Adrenal gland (tissue), 19 donors: ENCODE measurements around the gene IQCN. TPM values are rescaled to one million over a fixed set of nuclear protein-coding genes. Genes with fewer than 3 reads are reported as not detected.

Source experiments
- DNase-seq, 7 donors: peaks; one replicate each; pipeline ENCODE4 v3.0.0-alpha.2; 2019 to 2020
- H3K27ac ChIP-seq, 5 donors: fragments of 200-600 bp; sonication (generic) in 4 of 5; 1 replicate in 3 of 5; 2 replicates in 2 of 5; pipeline versions ENCODE4 v1.5.1 to v1.8.0; 2016 to 2020; ENCODE audit warnings: mild to moderate bottlenecking in 1 of 5
- H3K27me3 ChIP-seq: fragments of 200-600 bp; 2 replicates; pipeline ENCODE4 v1.8.0; 2021
- H3K36me3 ChIP-seq, 2 donors: fragments of 200-600 bp; replicated peaks in 1 of 2; 1 replicate in 1 of 2; 2 replicates in 1 of 2; pipeline versions ENCODE4 v1.5.1 to v1.8.0; 2018 to 2022
- H3K4me1 ChIP-seq, 2 donors: fragments of 200-600 bp; replicated peaks in 1 of 2; 1 replicate in 1 of 2; 2 replicates in 1 of 2; pipeline versions ENCODE4 v1.5.1 to v1.8.0; 2018 to 2021
- H3K4me3 ChIP-seq, 4 donors: fragments of 200-600 bp; sonication (generic) in 3 of 4; one replicate each; pipeline ENCODE4 v1.5.1; 2016 to 2018
- H3K9me3 ChIP-seq, 3 donors: fragments of 200-600 bp; sonication (generic) in 1 of 3; replicated peaks in 1 of 3; 1 replicate in 2 of 3; 2 replicates in 1 of 3; pipeline versions ENCODE4 v1.5.1 to v1.8.0; 2016 to 2021
- POLR2A ChIP-seq, 2 donors: fragments of 450-650 bp; IDR thresholded peaks; one replicate each; pipeline ENCODE4 v1.6.1; 2017; ENCODE audit warnings: antibody characterized with exemption in 2 of 2, mild to moderate bottlenecking in 2 of 2, moderate library complexity in 1 of 2
- WGBS, 4 donors: extraction: QIAGEN DNeasy Blood & Tissue Kit in 2 of 4; methylation state at CpG; one replicate each; pipeline versions ENCODE4 v1.1.5 to v1.1.7; 2013 to 2017; 5-methylcytosine and 5-hydroxymethylcytosine counted together
- intact Hi-C, 2 donors: fragments of 100-400 bp; cut with DNase I; formaldehyde crosslinking; loops; one replicate each; pipeline versions ENCODE4 v1.14.1 to v1.15.0; 2022 to 2023
- long read RNA-seq, 10 donors: library from polyadenylated mRNA in 3 of 10; unstranded in 2 of 10; stranded (forward) in 1 of 10; transcript quantifications; one replicate each; pipeline ENCODE4 v2.0.0 and lab custom pipeline, GENCODE V29; 2021 to 2026
- polyA plus RNA-seq, 3 donors: library from polyadenylated mRNA; stranded (reverse); fragments of 200-250 nt in 2 of 3; fragments of 350-450 nt in 1 of 3; fragmentation: Illumina TruSeq in 1 of 3; extraction: RNeasy Lipid Tissue Mini Kit (QIAGEN cat#74804) in 1 of 3; gene quantifications; one replicate each; pipeline ENCODE4 v1.2.3, GENCODE V29; 2013 to 2014
- total RNA-seq, 9 donors: library from RNA; depleted of rRNA in 4 of 9; stranded (reverse); fragments of >200 nt in 4 of 9; fragments of 120-200 nt in 1 of 9; fragmentation: NEBNext Ultra II Directional in 1 of 9; extraction: Animal tissue kit (Norgen Biotek cat#: 25700) in 1 of 9; gene quantifications; one replicate each; pipeline versions ENCODE4 v1.1.0 to v1.2.4, GENCODE V29; 2013 to 2023
- TF ChIP-seq, protein P1 (sequence below), 6 experiments: fragments of 450-650 bp in 4 of 6; fragments of 200-600 bp in 2 of 6; sonication (generic) in 1 of 6; IDR thresholded peaks; 1 replicate in 5 of 6; 2 replicates in 1 of 6; pipeline versions ENCODE4 v1.5.1 to v1.8.0; 2016 to 2021; ENCODE audit warnings: antibody characterized with exemption in 6 of 6, mild to moderate bottlenecking in 2 of 6, moderate library complexity in 1 of 6
- donor health status: healthy with polysubstance abuse.
- donor health status: Bipolar disorder and iron deficiency.
- donor health status: DM: yes; HTN: yes; CAD: no.
- donor health status: DM: no; HTN: no; CAD: no.
- donor health status: DM: no; HTN: no; CAD: no.
- donor health status: DM: yes; HTN: yes; CAD: no.

The IQCN gene, protein sequence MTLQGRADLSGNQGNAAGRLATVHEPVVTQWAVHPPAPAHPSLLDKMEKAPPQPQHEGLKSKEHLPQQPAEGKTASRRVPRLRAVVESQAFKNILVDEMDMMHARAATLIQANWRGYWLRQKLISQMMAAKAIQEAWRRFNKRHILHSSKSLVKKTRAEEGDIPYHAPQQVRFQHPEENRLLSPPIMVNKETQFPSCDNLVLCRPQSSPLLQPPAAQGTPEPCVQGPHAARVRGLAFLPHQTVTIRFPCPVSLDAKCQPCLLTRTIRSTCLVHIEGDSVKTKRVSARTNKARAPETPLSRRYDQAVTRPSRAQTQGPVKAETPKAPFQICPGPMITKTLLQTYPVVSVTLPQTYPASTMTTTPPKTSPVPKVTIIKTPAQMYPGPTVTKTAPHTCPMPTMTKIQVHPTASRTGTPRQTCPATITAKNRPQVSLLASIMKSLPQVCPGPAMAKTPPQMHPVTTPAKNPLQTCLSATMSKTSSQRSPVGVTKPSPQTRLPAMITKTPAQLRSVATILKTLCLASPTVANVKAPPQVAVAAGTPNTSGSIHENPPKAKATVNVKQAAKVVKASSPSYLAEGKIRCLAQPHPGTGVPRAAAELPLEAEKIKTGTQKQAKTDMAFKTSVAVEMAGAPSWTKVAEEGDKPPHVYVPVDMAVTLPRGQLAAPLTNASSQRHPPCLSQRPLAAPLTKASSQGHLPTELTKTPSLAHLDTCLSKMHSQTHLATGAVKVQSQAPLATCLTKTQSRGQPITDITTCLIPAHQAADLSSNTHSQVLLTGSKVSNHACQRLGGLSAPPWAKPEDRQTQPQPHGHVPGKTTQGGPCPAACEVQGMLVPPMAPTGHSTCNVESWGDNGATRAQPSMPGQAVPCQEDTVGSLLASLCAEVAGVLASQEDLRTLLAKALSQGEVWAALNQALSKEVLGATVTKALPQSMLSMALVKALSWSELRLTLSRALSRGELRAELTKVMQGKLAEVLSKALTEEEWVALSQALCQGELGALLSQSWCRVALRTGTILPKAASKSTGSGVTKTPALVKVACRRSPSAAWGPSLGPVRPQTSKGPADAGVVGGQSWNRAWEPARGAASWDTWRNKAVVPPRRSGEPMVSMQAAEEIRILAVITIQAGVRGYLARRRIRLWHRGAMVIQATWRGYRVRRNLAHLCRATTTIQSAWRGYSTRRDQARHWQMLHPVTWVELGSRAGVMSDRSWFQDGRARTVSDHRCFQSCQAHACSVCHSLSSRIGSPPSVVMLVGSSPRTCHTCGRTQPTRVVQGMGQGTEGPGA (N-terminal part only)
- total RNA-seq (1 to 10 TPM in 8 of 9 donors, under 1 TPM in 1; 0.30 to 5.4 (median 2.7) TPM), polyA plus RNA-seq (10 to 100 TPM in 1 of 3 donors, 1 to 10 TPM in 1, under 1 TPM in 1; 0.59 to 45.2 (median 6.0) TPM)
- long read RNA-seq, donor 1, full-length matches to known transcripts: 3 of 3 reads
- long read RNA-seq, donor 1, partial matches to known transcripts: 0 of 3 reads
- long read RNA-seq, donor 1, other reads (novel, unspliced or antisense): 0 of 3 reads
- long read RNA-seq, donor 2, full-length matches to known transcripts: 10 of 10 reads
- long read RNA-seq, donor 2, partial matches to known transcripts: 0 of 10 reads
- long read RNA-seq, donor 2, other reads (novel, unspliced or antisense): 0 of 10 reads
- long read RNA-seq, donor 3: 0 reads
- long read RNA-seq, donor 4, full-length matches to known transcripts: 1 of 1 reads
- long read RNA-seq, donor 4, partial matches to known transcripts: 0 of 1 reads
- long read RNA-seq, donor 4, other reads (novel, unspliced or antisense): 0 of 1 reads
- long read RNA-seq, donor 5, partial matches to known transcripts: 1 of 1 reads
- long read RNA-seq, donor 5, other reads (novel, unspliced or antisense): 0 of 1 reads
- long read RNA-seq, donor 6: 0 reads
- long read RNA-seq, donor 7, full-length matches to known transcripts: 1 of 1 reads
- long read RNA-seq, donor 7, partial matches to known transcripts: 0 of 1 reads
- long read RNA-seq, donor 7, other reads (novel, unspliced or antisense): 0 of 1 reads
- long read RNA-seq, donor 8: 0 reads
- long read RNA-seq, donor 9, full-length matches to known transcripts: 2 of 2 reads
- long read RNA-seq, donor 9, partial matches to known transcripts: 0 of 2 reads
- long read RNA-seq, donor 9, other reads (novel, unspliced or antisense): 0 of 2 reads
- long read RNA-seq, donor 10, full-length matches to known transcripts: 1 of 1 reads
- long read RNA-seq, donor 10, partial matches to known transcripts: 0 of 1 reads
- long read RNA-seq, donor 10, other reads (novel, unspliced or antisense): 0 of 1 reads

DNA sequence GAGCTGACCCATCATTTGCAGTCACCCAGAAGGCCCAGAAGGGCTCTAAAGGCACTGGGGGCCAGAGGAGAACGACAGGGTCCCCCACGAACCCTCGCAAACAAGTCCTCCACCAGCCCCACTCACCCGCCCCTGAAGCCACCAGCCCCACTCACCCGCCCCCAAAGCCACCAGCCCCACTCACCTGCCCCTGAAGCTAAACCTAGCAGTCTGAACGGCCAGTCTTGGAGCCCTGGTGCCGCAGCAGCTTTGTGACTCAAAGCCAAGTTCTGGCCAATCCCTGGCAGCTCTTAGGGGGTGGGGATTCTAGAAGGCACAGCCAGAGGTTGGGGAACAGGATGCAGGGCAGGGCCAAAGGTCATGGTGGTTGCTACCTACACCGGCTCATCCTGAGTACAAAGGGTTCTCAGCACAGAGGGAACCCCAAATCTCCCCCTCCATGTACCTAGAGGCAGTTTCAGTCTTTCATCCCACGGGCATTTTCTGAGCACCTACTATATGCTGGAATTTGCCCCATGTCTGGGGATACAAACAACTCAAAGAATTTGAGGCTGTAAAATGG is at the start of gene IQCN:
Gene IQCN (minus strand): TSS at position 234 of the 562 bp plus-strand sequence. CDS start 4,974 bp downstream, outside the sequence.
- Histone ChIP-seq H3K36me3 (peaks cover 0 to 12% of the 10 kb centered on the region in 2 donors), H3K27me3 (no peaks in the 10 kb centered on the region), H3K4me3 (no peak within 1 kb of the TSS), H3K9me3 (no peaks in the 10 kb centered on the region), H3K27ac (peak within 1 kb of the TSS; percentile 8 to 83 (median 78)), H3K4me1 (peaks cover 34 to 47% of the 10 kb centered on the region in 2 donors)
- TF ChIP-seq, protein P1, sequence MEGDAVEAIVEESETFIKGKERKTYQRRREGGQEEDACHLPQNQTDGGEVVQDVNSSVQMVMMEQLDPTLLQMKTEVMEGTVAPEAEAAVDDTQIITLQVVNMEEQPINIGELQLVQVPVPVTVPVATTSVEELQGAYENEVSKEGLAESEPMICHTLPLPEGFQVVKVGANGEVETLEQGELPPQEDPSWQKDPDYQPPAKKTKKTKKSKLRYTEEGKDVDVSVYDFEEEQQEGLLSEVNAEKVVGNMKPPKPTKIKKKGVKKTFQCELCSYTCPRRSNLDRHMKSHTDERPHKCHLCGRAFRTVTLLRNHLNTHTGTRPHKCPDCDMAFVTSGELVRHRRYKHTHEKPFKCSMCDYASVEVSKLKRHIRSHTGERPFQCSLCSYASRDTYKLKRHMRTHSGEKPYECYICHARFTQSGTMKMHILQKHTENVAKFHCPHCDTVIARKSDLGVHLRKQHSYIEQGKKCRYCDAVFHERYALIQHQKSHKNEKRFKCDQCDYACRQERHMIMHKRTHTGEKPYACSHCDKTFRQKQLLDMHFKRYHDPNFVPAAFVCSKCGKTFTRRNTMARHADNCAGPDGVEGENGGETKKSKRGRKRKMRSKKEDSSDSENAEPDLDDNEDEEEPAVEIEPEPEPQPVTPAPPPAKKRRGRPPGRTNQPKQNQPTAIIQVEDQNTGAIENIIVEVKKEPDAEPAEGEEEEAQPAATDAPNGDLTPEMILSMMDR (IDR thresholded peaks at IDR 0.05): no peak
- no peak for TF ChIP-seq POLR2A (IDR thresholded peaks at IDR 0.05)
- peak in 6 of 7 donors; percentile 70 to 79 (median 74) for DNase-seq
- WGBS, 4 donors: 47 to 70% (median 62%) methylated on average over 6 to 9 of the region's 9 CpGs
- intact Hi-C loops: loop anchor here in 1 of 2 donors (10.0 kb wide), 1 partner anchor 131 kb away; no protein-coding TSS in a partner anchor

DNA sequence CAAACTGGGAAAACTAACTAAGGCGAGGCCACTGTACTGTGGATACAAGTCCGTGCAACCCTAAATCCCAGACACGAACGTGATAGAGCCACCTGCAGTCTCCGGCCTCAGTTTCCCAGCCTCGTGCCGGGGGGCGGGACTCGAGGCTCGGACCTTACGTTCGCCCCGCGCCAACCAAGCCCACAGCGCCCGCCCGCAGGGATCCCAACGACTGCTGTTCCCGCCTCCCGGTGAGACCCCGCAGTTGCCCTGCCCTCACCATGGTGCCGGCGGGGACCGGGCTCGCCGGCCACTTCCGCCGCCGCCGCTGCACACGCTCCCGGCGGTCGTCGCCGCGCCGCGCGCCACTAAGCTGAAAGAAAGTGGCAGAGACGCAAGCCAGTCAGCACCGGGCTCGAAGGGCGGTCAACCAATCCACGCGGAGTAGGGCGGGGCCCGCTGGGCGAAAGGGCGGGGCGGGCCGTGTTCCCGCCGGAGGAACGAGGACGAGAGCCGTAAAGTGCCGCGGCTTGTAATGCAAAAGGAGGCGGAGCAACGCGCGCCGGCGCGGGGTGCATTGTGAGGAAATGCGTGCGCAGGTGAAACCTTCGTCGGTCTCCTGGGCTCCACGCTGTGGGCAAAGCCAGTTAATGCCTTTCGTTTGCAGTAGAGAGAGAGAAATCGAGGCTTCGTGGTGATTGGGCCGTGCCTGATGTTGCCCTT is 48.7 kb upstream of the IQCN start, which contains the start of gene LSM4:
Gene LSM4 (minus strand): TSS at position 318 of the 702 bp plus-strand sequence. CDS start 56 bp downstream, at position 262.
- H3K9me3 ChIP-seq: no peaks in the 10 kb centered on the region
- intact Hi-C loops: no loop called here
- TF ChIP-seq POLR2A (IDR thresholded peaks at IDR 0.05): peak; percentile 71 to 85
- TF ChIP-seq, protein P1 (IDR thresholded peaks at IDR 0.05): peak in 3 of 6 experiments; percentile 19 to 36 (median 25)
- H3K27me3 ChIP-seq: no peaks in the 10 kb centered on the region
- H3K4me3 ChIP-seq: peak within 1 kb of the TSS; percentile 39 to 76 (median 62)
- WGBS, 4 donors: 0 to 1% (median 1%) methylated on average over 20 to 75 of the region's 75 CpGs
- H3K4me1 ChIP-seq: peaks cover 39 to 56% of the 10 kb centered on the region in 2 donors
- no peaks in the 10 kb centered on the region for H3K36me3 ChIP-seq
- DNase-seq: peak; percentile 98 to 99 (median 99)
- H3K27ac ChIP-seq: peak within 1 kb of the TSS; percentile 85 to 98 (median 93)
